K562 (cell line): Measurements from ENCODE around the gene LRP1. TPM values are rescaled to one million over a fixed set of nuclear protein-coding genes. Genes with fewer than 3 reads are reported as not detected.
A peak's percentile ranks its signal among the peaks of the same experiment; 100 is the strongest.

Source experiments
- ASH1L ChIP-seq: fragments of 450-650 bp; IDR thresholded peaks from 2 replicates; pipeline ENCODE4 v1.6.1; 2018; ENCODE audit warnings: borderline replicate concordance, mild to moderate bottlenecking, low read depth; ENCODE audit not compliant: partially characterized antibody
- ATF1 ChIP-seq, 2 experiments: fragments of 450-650 bp in 1 of 2; IDR thresholded peaks; 2 replicates each; pipeline ENCODE4 v1.6.1; 2016; ENCODE audit warnings: missing compliant biosample characterization in 1 of 2, missing genetic modification characterization in 1 of 2
- CREB1 ChIP-seq, 2 experiments: sonication (generic) in 1 of 2; formaldehyde crosslinking in 1 of 2; IDR thresholded peaks; 2 replicates each; pipeline versions ENCODE4 v1.6.1 to v1.8.0; 2012 to 2022; ENCODE audit warnings: inconsistent platforms in 1 of 2, mild to moderate bottlenecking in 1 of 2, missing genetic modification reagents in 1 of 2, moderate library complexity in 1 of 2
- FOXK2 ChIP-seq, 2 experiments: fragments of 450-650 bp; IDR thresholded peaks in 1 of 2; conservative IDR thresholded peaks in 1 of 2; 2 replicates each; pipeline ENCODE4 v1.6.1; 2016; ENCODE audit warnings: low read depth in 2 of 2, mild to moderate bottlenecking in 1 of 2
- GATA2 ChIP-seq: sonication (generic); formaldehyde crosslinking; IDR thresholded peaks from 2 replicates; pipeline ENCODE4 v1.4.0; 2020; ENCODE audit warnings: mild to moderate bottlenecking, missing genetic modification reagents
- GATAD2A ChIP-seq: fragments of 450-650 bp; IDR thresholded peaks from 2 replicates; pipeline ENCODE4 v1.6.1; 2017
- KLF13 ChIP-seq: fragments of 450-650 bp; IDR thresholded peaks from 2 replicates; pipeline ENCODE4 v1.6.1; 2016; ENCODE audit warnings: missing genetic modification characterization, low read depth, mild to moderate bottlenecking, missing compliant biosample characterization, moderate library complexity, borderline replicate concordance
- LCOR ChIP-seq: sonication (generic); formaldehyde crosslinking; IDR thresholded peaks from 2 replicates; pipeline ENCODE4 v1.8.0; 2022; ENCODE audit warnings: mild to moderate bottlenecking, missing genetic modification reagents
- POU5F1 ChIP-seq: fragments of 150-350 bp; IDR thresholded peaks from 2 replicates; pipeline ENCODE4 v1.6.1; 2014; ENCODE audit warnings: borderline replicate concordance, low read length, low read depth, mild to moderate bottlenecking; ENCODE audit not compliant: partially characterized antibody
- RBM39 ChIP-seq: fragments of 200-400 bp; formaldehyde crosslinking; optimal IDR thresholded peaks from 2 replicates; pipeline ENCODE3; 2018; ENCODE audit warnings: low read depth, low read length
- RHOXF2B ChIP-seq: fragments of 250-450 bp; sonication (Bioruptor Pico); conservative IDR thresholded peaks from 2 replicates; pipeline ENCODE4 v1.5.1; 2021
- ZKSCAN3 ChIP-seq: fragments of 250-450 bp; sonication (Bioruptor Pico); IDR thresholded peaks from 2 replicates; pipeline ENCODE4 v1.4.0; 2020
- ZNF212 ChIP-seq: fragments of 450-650 bp; formaldehyde crosslinking; IDR thresholded peaks from 2 replicates; pipeline ENCODE4 v1.4.0; 2020; ENCODE audit warnings: mild to moderate bottlenecking
- ZNF311 ChIP-seq: fragments of 250-450 bp; sonication (Bioruptor Pico); IDR thresholded peaks from 2 replicates; pipeline ENCODE4 v1.4.0; 2020; ENCODE audit warnings: mild to moderate bottlenecking, moderate library complexity
- polyA plus RNA-seq, 8 experiments: library from polyadenylated mRNA; depleted of rRNA in 4 of 8; stranded (reverse) in 5 of 8; unstranded in 3 of 8; fragments of >200 nt; fragmentation: Nextera tagmentation in 2 of 8; fragmentation: Illumina TruSeq in 1 of 8; extraction: Ambion mirVana in 2 of 8; extraction: Trizol in 1 of 8; gene quantifications; 2 replicates each; pipeline versions ENCODE4 v1.2.1 to v1.2.3, GENCODE V29; 2011 to 2014; ENCODE audit warnings: inconsistent platforms in 1 of 8, missing spikeins in 1 of 8
- total RNA-seq, 7 experiments: library from RNA; depleted of rRNA in 6 of 7; stranded (reverse); fragments of >200 nt in 6 of 7; fragmentation: Illumina TruSeq in 2 of 7; extraction: Trizol in 2 of 7; gene quantifications; 2 replicates each; pipeline versions ENCODE4 v1.2.1 to v1.2.3, GENCODE V29; 2011 to 2021; ENCODE audit warnings: low replicate concordance in 1 of 7
- TF ChIP-seq, protein P1 (sequence below), 2 experiments: fragments of 450-650 bp; IDR thresholded peaks; 2 replicates each; pipeline ENCODE4 v1.6.1; 2016; ENCODE audit warnings: mild to moderate bottlenecking in 2 of 2, borderline replicate concordance in 1 of 2, low read depth in 1 of 2, moderate library complexity in 1 of 2
- TF ChIP-seq, protein P2 (sequence below): sonication (generic); formaldehyde crosslinking; IDR thresholded peaks from 2 replicates; pipeline ENCODE4 v1.8.0; 2022; ENCODE audit warnings: missing genetic modification reagents, mild to moderate bottlenecking, borderline replicate concordance

The LRP1 gene
- total and polyA plus RNA-seq, 9 of the 15 experiments (the other 6 are each of a cell fraction or from before 2014, with no cell fraction given): 0.04 to 0.64 (median 0.19) TPM; not detected in 2

DNA sequence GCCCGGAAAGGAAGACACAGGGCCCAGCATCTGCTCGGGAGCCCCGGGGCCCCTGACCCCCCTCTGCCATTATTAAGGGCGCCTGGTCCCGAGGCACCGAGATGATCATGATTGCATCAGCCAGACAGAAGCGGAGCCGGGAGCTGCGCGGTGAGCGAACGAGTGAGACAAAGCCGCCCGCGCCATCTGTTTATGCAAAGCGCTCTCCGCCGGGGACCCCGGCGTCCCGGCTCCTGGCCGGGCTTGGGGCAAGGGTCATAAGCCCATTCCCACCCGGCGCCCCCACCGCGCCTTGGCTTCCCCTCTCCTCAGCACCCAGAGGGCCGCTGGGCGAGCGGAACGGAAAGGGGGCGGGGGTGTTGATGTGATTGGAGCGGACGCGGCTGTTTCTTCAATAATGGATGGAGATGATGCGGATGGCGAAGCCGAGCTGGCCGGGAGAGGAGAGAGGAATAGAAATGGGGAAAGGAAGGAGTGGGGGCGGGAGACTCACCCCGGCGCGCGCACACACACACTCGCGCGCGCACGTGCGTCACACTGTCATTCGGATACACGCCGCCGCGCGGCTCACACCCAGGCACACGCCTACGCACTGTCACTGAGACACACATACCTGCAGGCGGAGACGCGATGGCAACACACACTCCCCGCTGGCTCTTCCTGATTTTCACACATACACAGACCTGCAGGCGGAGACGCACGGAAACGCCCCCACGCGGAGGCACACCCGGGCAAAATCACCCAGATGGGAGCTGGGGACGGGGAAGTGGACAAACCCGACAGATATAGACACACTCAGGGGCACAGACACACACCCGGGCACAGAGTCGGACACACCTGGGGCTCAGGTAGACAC lies 112.0 kb downstream of the LRP1 start (continued):
- 0 out of 2 replicates have a peak, but pooled peaks have one; percentile 69 for TF ChIP-seq KLF13 (tag)
- TF ChIP-seq GATA2 (CRISPR knock-in tag): no peak
- TF ChIP-seq ZKSCAN3: no peak
- no peak for TF ChIP-seq ZNF212 (CRISPR knock-in tag)
- no peak for TF ChIP-seq ZNF311 (CRISPR knock-in tag)
- no peak for TF ChIP-seq RHOXF2B
- peak; percentile 8; the same call in 1 of the 2 replicates for TF ChIP-seq GATAD2A
- no peak for TF ChIP-seq POU5F1
- TF ChIP-seq RBM39: no peak
- peak; percentile 27 to 45; a peak in 1 of 4 replicates for TF ChIP-seq FOXK2 (conservative IDR thresholded peaks at IDR 0.05 in 1 of 2, IDR thresholded peaks at IDR 0.05 in 1 of 2; ENCODE audit: low read depth in 2 of 2)
- TF ChIP-seq LCOR (CRISPR knock-in tag): 0 out of 2 replicates have a peak, but pooled peaks have one; percentile 16
- no peak for TF ChIP-seq ATF1 (CRISPR knock-in tag; IDR thresholded peaks at IDR 0.05)
- TF ChIP-seq ATF1 (tag; IDR thresholded peaks at IDR 0.05): peak; percentile 66
- no peak for TF ChIP-seq CREB1 (IDR thresholded peaks at IDR 0.05)
- TF ChIP-seq CREB1 (CRISPR knock-in tag; IDR thresholded peaks at IDR 0.05): peak; percentile 54
- TF ChIP-seq, protein P1, sequence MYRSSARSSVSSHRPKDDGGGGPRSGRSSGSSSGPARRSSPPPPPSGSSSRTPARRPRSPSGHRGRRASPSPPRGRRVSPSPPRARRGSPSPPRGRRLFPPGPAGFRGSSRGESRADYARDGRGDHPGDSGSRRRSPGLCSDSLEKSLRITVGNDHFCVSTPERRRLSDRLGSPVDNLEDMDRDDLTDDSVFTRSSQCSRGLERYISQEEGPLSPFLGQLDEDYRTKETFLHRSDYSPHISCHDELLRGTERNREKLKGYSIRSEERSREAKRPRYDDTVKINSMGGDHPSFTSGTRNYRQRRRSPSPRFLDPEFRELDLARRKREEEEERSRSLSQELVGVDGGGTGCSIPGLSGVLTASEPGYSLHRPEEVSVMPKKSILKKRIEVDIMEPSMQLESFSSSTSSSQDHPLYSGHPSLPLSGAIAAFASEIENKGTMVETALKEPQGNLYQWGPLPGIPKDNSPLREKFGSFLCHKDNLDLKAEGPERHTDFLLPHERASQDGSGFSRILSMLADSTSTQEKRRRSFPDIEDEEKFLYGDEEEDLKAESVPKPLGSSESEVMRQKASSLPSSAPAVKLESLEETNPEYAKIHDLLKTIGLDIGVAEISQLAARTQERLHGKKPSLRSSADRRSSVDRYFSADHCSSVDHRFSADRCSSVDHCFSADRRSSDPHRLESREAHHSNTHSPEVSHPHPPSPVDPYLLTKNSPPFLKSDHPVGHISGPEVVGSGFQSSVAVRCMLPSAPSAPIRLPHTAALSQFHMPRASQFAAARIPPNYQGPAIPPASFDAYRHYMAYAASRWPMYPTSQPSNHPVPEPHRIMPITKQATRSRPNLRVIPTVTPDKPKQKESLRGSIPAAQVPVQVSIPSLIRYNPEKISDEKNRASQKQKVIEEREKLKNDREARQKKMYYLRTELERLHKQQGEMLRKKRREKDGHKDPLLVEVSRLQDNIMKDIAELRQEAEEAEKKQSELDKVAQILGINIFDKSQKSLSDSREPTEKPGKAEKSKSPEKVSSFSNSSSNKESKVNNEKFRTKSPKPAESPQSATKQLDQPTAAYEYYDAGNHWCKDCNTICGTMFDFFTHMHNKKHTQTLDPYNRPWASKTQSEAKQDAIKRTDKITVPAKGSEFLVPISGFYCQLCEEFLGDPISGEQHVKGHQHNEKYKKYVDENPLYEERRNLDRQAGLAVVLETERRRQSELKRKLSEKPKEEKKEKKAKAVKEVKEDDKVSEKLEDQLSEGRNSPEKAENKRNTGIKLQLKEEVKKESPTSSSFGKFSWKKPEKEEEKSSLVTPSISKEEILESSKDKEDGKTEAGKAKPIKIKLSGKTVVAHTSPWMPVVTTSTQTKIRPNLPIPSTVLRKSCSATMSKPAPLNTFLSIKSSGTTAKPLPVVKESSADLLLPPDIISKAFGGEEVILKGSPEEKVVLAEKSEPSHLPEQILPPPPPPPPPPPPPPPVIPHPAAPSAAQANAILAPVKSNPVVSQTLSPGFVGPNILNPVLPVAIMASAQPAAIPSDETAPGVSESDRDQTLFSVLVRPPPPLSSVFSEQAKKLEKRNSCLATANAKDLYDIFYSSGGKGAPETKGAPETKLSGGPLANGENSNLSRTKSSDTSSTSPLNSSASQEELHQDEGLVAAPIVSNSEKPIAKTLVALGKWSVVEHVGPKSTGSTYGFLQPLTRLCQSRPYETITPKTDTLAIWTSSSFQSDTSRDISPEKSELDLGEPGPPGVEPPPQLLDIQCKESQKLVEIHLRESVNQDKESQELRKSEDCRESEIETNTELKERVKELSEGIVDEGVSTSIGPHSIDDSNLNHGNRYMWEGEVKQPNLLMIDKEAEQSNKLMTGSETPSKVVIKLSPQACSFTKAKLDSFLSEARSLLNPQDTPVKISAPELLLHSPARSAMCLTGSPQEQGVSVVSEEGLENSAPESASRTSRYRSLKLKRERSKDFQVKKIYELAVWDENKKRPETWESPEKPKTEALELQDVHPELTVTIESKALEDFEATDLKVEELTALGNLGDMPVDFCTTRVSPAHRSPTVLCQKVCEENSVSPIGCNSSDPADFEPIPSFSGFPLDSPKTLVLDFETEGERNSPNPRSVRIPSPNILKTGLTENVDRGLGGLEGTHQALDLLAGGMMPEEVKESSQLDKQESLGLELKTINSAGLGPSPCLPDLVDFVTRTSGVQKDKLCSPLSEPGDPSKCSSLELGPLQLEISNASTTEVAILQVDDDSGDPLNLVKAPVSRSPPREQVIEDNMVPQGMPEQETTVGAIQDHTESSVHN (IDR thresholded peaks at IDR 0.05; ENCODE audit: borderline replicate concordance in 1 of 2, low read depth in 1 of 2): 0 out of 4 replicates have a peak, but pooled peaks of 1 of the 2 experiments have one; percentile 26
- no peak for TF ChIP-seq ASH1L
- TF ChIP-seq, protein P2, sequence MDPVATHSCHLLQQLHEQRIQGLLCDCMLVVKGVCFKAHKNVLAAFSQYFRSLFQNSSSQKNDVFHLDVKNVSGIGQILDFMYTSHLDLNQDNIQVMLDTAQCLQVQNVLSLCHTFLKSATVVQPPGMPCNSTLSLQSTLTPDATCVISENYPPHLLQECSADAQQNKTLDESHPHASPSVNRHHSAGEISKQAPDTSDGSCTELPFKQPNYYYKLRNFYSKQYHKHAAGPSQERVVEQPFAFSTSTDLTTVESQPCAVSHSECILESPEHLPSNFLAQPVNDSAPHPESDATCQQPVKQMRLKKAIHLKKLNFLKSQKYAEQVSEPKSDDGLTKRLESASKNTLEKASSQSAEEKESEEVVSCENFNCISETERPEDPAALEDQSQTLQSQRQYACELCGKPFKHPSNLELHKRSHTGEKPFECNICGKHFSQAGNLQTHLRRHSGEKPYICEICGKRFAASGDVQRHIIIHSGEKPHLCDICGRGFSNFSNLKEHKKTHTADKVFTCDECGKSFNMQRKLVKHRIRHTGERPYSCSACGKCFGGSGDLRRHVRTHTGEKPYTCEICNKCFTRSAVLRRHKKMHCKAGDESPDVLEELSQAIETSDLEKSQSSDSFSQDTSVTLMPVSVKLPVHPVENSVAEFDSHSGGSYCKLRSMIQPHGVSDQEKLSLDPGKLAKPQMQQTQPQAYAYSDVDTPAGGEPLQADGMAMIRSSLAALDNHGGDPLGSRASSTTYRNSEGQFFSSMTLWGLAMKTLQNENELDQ (CRISPR knock-in tag): no peak
